GM10266 (cell line): ENCODE measurements around the gene GPR21.

Experiments
- DNase-seq: peaks from one replicate; pipeline ENCODE4 v3.0.0; 2012; ENCODE audit errors: extremely low spot score
- TF ChIP-seq, protein P1 (sequence below): IDR thresholded peaks from 2 replicates; pipeline ENCODE4 v1.5.1; 2012; ENCODE audit warnings: mild to moderate bottlenecking, low read depth; ENCODE audit not compliant: control insufficient read depth, insufficient read depth; ENCODE audit errors: missing control alignments

The GPR21 gene

GRCh38 chr9:123063177-123063598 lies 29.7 kb downstream of the GPR21 start:
- TF ChIP-seq, protein P1, sequence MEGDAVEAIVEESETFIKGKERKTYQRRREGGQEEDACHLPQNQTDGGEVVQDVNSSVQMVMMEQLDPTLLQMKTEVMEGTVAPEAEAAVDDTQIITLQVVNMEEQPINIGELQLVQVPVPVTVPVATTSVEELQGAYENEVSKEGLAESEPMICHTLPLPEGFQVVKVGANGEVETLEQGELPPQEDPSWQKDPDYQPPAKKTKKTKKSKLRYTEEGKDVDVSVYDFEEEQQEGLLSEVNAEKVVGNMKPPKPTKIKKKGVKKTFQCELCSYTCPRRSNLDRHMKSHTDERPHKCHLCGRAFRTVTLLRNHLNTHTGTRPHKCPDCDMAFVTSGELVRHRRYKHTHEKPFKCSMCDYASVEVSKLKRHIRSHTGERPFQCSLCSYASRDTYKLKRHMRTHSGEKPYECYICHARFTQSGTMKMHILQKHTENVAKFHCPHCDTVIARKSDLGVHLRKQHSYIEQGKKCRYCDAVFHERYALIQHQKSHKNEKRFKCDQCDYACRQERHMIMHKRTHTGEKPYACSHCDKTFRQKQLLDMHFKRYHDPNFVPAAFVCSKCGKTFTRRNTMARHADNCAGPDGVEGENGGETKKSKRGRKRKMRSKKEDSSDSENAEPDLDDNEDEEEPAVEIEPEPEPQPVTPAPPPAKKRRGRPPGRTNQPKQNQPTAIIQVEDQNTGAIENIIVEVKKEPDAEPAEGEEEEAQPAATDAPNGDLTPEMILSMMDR: no peak
- DNase-seq: no peak

- TF ChIP-seq, protein P1: no peak
- no peak for DNase-seq
These were observed 30.4 kb downstream of the GPR21 start for GRCh38 chr9:123063896-123064295.

DNA sequence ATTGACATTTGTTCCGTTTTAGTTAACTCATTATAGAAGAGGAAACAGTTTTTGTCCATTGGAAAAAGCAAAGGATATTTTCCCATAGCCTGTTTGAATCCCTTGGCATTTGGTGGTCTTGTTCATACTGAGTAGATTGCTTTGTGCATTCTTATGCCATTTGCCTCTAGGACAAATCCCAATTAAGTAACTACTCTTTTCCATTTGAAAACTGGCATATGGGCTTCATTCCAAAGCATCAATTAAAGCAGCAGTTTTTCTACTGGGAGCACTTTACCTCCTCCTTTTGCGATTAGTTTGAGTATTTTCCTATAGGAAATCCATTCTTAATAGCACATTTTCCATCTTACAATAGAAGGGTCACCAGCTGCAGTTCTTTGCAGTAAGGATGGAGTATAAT lies 31.2 kb downstream of the GPR21 start:
- DNase-seq: no peak
- TF ChIP-seq, protein P1: no peak

GRCh38 chr9:123065196-123065595 lies 31.7 kb downstream of the GPR21 start:
- DNase-seq: no peak
- TF ChIP-seq, protein P1: no peak

GRCh38 chr9:123067136-123067535 lies 33.7 kb downstream of the GPR21 start:
- no peak for DNase-seq
- TF ChIP-seq, protein P1: no peak

DNA sequence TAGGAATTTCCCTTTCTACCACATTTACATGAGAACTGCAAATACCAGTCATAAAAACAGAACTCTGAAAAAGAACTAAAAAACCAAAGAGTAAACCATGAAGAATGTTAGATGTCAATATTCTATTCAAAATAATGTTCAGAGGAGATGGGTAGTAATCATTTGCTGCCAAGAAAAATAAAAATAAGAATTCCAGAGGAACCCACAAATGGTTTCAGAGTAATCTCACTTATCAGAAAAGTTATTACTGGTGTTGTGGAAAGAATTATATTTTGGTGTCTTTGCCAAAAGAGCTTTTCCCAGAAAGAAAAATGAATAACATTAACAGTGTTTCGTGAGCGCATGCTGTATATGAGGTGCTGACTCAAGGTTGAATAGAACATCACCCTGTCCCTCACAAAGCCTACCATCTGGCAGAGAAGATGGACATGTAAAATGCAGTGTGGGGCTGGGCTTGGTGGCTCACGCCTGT lies 35.6 kb downstream of the GPR21 start:
- no peak for DNase-seq
- TF ChIP-seq, protein P1: no peak

- TF ChIP-seq, protein P1: no peak
These were observed 36.7 kb downstream of the GPR21 start for GRCh38 chr9:123070198-123070597.

More at GRCh38 chr9:123070198-123070597, 36.7 kb downstream of the GPR21 start:
- no peak for DNase-seq
